Kidney tubule cell (primary cell): ENCODE results near the gene CTPS2.

Source experiments
- DNase-seq: peaks from one replicate; pipeline ENCODE4 v3.0.0-alpha.2; 2018; ENCODE audit warnings: low spot score

CTPS2 gene

DNA sequence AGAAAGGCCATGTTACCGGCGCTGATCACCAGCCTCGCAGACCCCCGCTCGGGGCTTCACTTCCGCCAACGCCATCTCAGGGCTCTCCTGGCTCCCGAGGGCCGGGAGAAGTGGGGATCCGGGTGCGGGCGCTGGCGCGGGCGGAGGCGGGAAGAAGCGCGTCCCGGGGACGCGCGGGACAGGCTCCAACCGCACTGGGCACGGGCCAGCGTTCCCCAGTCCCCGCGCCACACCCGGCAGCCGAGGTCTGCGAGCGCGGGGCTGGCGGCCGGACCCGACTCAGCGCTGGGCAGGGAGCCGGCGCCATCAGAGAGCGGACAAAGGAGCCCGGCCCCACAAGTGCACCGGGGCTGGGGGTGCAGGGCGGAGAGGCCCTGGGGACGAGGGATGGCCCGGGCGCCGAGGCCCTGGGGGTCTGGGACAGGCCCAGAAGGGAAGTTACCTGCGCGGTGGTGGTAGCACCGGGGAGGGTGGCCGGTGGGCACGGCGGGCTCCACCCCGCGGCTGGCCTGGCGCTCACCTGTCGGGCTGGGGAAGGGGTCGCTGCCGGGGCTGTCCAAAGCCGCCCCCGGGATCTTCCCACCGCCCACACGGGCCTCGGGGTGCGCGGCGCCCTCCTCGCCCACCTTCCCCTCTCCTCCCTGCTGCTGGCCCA, 449 bp downstream of the CTPS2 start:
- DNase-seq, result no peak

DNA sequence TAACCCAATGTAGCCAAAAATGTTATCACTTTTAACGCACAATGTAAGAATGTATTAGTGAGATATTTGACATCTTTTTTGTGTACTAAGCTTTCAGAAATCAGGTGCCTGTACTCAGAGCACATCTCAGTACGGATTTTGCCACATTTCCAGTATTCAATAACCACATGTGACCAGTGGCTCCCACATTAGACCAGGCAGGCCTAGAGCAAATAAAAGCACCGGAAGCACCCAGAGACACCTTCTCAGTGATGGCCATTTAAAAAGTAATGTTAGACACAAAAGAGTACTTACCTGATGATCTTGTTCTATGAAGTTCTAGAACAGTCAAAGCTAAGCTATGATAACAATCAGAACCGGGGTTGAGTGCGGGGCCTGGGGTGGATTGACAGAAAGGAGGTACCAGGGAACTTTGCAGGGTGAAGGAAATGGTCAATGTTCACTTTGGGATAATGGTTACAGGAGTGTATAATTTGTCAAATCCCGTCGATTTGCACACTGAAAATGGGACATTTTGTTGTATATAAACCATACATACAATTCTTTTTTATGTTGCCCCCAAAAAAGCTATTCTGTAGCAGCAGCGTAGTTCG, 1.2 kb downstream of the CTPS2 start:
- DNase-seq, result no peak

DNA sequence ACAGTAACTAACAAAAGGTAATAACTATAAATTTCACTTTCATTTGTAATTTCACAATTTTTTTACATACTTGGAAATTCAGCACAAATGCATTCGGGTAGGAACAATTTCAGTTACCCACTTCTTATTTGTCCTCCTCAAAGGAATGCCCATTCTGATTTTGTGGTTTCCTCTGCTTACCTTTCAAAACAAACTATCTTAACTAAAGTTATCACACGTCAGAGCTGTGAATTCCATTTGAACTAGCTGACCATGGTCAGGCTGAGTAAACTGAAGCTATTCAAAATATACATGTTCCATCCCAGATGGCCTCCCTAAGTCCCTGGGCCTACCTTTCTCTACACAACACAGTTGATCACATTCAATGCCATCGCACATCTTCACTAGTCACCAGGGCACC, 4.5 kb downstream of the CTPS2 start:
- DNase-seq, result no peak

DNA sequence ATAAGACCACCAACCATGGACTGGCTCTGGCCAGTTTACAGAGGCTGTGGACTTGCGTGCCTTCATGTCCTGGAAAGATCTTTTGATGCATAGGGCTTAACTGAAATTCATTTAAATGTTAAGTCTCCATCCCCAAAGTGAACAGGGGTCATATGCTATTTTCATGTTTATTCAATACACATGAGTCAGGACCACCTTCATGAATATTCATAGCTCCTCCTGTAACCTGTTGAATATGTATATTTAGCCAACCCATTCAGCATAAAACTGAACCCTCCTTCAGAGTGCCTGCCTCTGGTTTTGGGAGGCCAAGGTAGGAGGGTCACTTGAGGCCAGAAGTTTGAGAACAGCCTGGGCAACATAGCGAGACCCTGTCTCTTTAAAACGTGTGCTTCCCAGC, 7.1 kb downstream of the CTPS2 start:
- no peak for DNase-seq

DNA sequence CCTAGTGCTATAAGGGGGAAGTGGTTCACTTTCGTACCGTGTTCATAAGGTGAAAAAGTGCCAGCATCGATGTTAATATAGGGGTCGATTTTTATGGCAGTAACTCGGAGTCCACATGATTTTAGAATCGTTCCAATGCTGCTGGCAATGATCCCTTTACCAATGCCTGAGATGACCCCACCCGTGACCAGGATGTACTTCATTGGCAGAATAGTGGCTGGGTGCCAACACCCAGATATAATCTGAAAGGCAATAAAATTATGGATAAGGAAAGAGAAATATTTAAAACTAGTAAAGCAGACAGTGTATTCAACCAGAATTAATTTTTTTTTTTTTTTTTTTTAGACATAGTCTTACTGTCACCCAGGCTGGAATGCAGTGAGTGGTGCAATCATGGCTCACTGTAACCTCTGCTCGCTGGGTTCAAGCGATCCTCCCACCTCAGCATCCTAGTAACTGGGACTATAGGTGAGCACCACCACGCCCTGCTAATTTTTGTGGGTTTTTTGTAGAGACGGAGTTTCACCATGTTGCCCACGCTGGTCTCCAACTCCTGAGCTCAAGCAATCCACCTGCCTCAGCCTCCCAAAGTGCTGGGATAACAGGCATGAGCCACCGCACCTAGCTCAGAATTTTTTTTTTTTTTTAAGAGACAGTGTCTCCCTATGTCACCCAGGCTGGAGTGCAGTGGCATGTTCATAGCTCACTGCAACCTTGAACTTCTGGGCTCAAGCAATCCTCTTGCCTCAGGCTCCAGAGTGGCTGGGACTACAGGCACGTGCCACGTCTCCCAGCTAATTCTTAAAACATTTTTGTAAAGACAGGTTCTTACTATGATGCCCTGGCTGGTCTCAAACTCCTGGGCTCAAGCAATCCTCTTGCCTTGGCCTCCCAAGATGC, 9.5 kb downstream of the CTPS2 start:
- no peak for DNase-seq

DNA sequence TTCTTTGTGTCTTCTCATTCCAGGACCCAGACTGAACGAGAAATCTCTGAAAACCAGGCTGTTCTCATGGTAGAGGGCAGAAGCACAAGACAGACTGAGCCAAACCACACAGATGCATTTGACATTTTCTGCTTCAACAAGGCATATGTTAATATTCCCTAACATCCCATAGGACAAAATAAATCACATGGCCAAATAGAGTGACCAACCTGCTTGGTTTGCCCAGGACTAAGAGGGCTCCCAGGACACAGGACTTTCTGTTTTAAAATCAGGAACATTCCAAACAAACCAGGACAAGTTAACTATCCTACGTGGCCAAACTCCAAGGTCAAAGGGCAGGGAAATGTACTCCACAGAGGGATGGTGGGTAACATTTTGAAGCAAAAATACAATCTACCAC, 11.7 kb downstream of the CTPS2 start:
- no peak for DNase-seq

DNA sequence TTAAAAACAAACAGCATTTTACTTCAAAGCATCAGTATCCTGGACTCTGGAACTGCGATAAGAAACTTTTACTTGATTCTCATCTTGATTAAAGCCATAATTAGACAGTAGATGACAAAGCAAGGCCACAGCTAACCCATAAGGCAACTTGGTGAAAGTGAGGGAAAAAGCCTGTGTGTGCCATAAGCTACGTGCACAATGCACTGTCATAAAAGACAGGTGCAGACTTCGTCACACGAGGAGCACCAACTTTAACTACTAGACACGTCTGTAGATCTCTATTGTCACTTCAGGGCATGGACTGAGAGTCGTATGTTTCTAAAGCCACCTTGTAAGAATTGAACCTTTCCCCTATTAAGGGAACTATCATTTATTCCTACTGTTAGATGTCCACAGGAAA, 13.1 kb downstream of the CTPS2 start:
- no peak for DNase-seq

DNA sequence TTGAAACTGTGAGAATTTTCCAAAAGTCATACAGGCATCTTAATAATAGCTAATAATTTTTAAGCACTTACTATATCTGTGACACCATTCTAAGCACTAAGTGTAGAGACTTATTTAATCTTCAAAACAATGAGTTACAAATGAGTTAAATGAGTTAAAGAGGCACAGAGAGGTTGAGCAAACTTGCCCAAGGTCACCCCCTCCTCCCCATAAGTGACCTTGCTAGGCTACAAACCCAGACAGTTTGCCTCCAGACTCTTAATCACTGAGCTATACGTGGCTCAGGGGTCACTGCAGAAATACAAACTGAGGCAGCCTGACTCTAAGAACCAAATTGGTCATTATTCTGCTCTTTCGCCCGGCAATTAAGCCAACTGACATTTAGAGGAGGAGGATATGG, 15.5 kb downstream of the CTPS2 start:
- DNase-seq, result no peak

DNA sequence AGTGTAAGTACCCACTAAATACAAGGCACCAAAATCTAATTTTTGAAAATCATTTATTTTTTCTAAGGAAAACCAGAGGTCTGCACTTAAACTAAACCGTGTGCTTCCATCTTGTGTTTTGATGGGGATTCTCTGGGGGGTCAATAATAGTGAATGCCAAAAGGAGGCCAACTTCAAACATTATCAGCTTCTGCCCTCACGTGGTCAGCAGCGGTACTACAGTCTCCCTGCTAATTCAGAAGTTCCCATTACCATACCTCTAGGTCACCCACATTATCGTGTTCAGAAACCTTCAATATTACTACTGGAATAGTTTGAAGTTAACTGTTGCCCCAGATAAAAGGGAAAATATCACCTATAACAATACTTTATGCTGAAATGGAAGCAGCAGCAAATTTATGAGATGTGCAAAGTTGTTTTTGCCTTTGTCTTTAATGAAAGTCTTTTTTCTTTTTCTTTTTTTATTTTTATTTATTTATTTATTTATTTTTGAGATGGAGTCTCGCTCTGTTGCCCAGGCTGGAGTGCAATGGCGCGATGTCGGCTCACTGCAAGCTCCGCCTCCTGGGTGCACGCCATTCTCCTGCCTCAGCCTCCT, 17.3 kb downstream of the CTPS2 start:
- peak; percentile 56 for DNase-seq

DNA sequence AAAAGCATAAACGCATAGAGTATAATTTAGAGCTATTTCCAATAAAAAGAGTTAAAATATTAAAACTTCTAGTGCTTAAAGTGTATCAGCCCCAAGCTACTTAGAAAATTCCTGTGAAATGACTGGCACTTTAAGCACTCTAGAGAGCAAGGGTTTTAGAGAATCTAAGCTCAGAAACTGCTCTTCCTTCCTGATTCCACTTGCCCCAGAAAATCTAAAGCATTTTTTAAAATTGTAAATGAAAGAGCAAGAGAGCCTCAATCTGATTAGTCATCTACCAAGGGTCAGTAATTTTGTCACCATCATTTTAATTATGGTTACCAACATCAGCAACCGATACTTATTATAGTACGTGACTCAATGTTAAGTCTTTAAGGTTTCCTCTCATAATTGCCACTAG, 25.0 kb downstream of the CTPS2 start:
- peak; percentile 76 for DNase-seq

DNA sequence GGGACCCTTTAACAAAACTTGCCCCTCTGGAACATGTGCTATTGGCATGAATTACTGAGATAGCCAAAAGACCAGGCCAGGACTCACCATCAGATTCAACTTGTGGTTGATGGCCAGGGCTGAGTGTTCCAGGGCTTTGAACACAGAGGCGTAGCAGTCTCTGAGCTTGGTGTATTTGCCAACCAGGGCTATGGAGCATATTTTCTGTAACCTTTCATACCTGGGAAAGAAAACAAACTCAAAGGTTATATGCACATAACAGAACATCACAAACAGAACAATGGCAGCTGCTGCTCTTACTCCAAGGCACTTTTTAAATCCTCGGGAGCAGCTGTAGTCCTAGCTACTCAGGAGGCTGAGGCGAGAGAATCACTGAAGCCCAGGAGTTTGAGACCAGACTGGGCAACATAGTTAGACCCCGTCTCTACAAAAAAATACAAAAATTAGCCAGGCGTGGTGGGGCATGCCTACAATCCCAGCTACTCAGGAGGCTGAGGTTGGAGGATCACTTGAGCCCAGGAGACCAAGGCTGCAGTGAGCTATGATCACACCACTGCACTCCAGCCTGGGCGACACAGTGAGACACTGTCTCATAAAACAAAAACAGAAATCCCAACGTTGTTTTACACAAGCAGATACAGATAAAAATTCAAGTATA, 29.3 kb downstream of the CTPS2 start:
- no peak for DNase-seq

DNA sequence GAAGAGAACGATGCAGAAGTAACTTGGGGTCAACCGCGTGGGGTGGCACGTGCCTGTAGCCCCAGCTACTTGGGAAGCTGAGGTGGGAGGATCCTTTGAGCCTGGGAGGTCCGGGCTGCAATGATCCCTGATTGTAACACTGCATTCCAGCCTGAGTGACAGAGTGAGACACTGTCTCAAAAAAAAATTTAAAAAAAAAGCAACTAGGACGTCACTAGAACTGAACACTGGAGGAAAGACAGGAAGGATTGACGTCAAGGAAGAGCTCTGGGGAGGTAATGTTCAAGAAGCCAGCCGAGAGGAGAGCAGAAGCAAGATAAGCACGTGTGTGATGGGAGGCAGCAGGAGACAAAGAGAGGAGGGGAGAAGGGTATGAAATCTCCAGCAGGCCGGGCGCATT, 33.8 kb downstream of the CTPS2 start:
- DNase-seq, result no peak

DNA sequence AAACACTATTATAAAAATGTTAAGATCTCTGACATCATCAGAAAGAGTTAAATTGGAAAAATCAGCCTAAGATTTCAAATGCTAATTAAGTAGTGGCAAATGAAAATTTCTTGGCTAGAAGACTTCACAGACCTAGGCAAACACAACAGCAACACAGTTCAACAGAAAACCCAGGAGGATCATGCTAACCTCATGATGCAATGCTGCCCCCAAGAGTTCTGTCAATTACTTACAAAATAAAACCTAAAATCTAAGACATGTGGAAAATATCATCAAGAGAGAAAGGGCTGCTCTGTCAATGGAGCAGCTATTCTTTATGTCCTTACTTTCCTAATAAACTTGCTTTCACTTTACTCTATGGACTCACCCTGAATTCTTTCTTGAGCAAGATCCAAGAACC, 41.5 kb downstream of the CTPS2 start:
- DNase-seq, result peak; percentile 48

DNA sequence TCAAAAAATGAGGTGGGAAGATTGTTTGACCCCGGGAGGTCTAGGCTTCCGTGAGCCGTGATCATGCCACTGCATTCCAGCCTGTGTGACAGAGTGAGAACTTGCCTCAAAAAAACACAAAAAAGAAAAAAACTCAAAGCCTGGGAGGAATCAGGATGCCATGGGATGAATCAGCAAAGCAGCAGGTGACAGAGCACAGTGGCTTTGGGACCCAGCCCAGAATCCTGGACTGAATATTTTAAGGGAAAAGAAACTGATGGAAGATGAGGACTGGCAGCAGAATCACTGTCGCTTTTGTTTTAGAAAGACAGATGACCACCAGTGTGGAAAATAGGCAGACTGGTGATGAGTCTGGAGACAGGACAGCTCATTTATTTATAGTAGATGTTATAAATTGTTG, 45.9 kb downstream of the CTPS2 start:
- DNase-seq, result peak; percentile 34

DNA sequence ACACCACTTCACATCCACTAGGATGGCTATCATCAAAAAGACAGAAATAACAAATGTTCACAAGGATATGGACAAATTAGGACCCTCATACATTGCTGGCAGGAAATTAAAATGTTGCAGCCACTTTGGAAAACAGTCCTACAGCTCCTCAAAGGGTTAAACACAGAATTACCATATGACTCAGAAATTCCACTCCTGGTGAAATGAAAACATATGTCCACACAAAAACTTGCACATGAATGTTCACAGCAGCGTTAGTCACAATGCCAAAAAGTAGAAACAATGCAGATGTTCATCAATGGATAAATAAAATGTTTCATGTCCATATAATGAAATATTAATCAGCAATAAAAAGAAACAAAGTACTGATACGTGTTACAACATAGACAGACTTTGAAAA, 47.4 kb downstream of the CTPS2 start:
- no peak for DNase-seq

DNA sequence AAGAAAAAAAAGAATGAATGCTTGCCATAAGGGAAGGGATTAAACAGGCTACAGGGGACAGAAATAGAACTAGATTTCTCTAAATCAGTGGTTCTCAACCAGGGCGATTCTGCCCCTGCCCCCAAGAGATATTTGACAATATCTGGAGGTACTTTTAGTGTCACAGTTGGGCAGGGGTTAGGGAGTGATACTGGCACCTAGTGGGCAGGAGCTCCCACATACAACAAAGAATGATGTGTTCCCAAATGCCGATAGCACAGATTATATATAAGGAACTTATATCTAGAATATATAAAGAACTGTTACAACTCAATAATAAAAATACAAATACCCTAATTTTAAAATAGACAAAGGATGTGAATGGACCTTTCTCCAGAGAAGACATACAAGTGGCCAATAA, 47.8 kb downstream of the CTPS2 start:
- no peak for DNase-seq

DNA sequence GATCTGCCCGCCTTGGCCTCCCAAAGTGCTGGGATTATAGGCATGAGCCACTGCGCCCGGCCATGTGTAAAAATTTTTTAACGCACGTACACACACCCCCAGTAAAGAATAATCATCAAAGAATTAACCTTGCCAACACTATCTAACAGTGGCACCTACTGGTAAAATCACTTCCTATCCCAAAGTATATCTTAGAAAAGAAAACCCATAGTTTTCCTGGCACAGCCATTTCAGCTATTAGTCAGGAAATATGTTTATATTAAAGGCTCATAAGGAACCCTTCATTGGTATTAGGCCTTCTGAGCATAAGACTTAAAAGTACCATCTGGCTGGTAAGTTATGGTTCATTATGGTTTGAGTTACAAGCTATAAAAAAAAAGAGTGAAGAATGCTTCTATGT, 48.4 kb downstream of the CTPS2 start:
- peak; percentile 5 for DNase-seq

DNA sequence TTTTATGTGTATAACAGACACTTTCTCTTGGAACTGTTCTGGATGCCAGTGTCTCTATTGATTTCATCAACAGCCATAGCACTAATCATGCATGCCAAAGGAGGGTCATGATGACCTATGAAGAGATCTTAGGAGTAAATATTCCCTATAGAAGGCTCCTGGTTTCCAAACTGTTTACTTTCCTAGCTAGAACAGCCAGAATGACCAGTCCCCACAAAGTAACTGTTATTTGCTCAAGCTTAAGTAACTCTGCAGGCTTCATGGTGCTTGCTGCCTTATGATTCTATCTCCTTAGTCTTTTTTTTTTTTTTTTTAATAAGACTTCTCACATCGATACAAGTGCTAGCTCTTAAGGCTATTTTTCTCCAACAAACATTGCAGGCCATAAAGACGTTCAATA, 50.1 kb downstream of the CTPS2 start:
- no peak for DNase-seq

DNA sequence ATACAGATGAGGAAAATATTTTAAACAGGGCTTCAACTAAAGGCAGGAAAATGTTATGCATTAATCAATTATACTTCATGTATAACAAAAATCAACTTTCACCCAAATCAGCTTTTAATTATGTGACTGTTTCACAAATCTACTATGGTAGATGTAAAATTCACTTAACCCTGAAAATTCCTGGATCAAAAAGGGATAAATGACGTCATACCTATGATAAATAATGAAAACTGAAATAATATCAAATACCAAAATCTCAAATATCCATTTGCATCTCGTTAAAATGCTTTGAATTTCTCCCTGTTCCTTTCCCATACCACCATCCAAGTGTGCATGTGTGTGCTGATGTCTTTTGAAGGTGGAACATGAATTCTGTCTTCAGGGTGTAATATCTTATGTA, 51.0 kb downstream of the CTPS2 start:
- no peak for DNase-seq

DNA sequence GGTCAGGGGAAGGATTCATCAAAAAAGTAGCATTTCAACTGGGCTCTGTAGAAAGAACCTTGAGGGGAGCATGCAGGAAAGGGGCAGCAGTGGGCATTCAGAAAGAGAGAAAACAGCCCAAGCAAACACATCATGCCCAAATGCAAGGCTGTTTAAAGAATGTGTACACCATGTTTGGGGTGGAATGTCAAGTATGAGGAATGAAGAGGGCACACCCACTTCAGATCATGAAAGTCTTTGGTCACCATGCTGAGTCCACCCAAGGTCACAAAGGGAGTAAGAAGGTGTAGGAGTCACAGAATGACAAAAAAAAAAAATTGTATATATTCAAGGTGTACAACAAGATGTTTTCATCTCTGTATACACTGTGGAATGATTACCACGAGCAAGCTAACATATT, 53.1 kb downstream of the CTPS2 start:
- DNase-seq, result no peak

DNA sequence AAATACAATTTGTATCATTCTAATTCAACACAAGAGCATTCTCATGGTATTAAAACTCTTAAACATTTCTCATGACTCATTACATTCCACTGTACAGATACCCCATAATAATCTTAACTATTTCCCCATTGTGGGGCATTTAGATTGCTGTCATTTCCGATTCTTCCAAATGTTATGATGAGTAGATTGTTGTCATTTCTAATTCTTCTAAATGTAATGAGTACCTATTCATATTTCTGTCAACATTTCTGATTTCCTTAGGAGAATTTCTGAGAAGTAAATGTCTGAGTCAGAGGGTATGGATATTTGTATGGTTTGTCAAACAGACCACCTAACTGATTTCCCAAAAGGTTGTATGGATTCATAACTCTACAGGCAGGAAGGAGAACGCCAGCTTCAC, 54.2 kb downstream of the CTPS2 start:
- no peak for DNase-seq

DNA sequence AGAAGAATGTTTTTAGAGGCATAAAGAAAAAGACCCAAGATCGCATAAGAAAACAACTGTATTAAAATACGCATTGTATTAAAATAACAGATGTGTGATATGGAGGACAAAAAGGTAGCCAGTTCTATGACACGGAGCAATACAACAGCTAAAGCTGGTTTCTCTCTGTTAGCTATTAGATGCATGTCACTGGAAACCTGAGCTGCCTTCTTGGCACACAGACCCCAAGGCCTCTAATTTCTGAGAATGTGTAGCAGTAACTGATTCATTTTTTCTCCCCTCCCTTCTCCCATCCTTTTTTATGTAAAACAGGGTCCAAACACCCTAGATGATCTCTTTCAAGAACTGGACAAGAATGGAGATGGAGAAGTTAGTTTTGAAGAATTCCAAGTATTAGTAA, 58.4 kb downstream of the CTPS2 start:
- no peak for DNase-seq
